Uterus (tissue), 4 donors: Measurements from ENCODE around the gene CYSTM1. TPM values are rescaled to one million over a fixed set of nuclear protein-coding genes. Genes with fewer than 3 reads are reported as not detected.

Experiments
- DNase-seq, 2 donors: peaks; one replicate each; pipeline ENCODE4 v3.0.0-alpha.2; 2019 to 2020
- H3K27ac ChIP-seq, 2 donors: fragments of 200-600 bp; sonication (generic); 1 replicate in 1 of 2; 2 replicates in 1 of 2; pipeline ENCODE4 v1.5.1; 2016 to 2018
- H3K27me3 ChIP-seq, 2 donors: fragments of 200-600 bp; sonication (generic); one replicate each; pipeline ENCODE4 v1.5.1; 2018 to 2019; ENCODE audit warnings: control low read depth in 1 of 2
- H3K36me3 ChIP-seq, 2 donors: fragments of 200-600 bp; sonication (generic); one replicate each; pipeline ENCODE4 v1.5.1; 2019; ENCODE audit warnings: control low read depth in 1 of 2
- H3K4me1 ChIP-seq, 2 donors: fragments of 200-600 bp; sonication (generic); one replicate each; pipeline ENCODE4 v1.5.1; 2018 to 2019; ENCODE audit warnings: control low read depth in 1 of 2
- H3K4me3 ChIP-seq, 2 donors: fragments of 200-600 bp; sonication (generic); 1 replicate in 1 of 2; 2 replicates in 1 of 2; pipeline ENCODE4 v1.5.1; 2018 to 2019; ENCODE audit warnings: mild to moderate bottlenecking in 1 of 2
- H3K9me3 ChIP-seq, 2 donors: fragments of 200-600 bp; sonication (generic); one replicate each; pipeline ENCODE4 v1.5.1; 2019; ENCODE audit warnings: control low read depth in 1 of 2
- POLR2A ChIP-seq, 2 donors: fragments of 450-650 bp; IDR thresholded peaks; one replicate each; pipeline ENCODE4 v1.6.1; 2016; ENCODE audit warnings: antibody characterized with exemption in 2 of 2, mild to moderate bottlenecking in 1 of 2, moderate library complexity in 1 of 2
- intact Hi-C: fragments of 100-400 bp; cut with DNase I; formaldehyde crosslinking; loops from one replicate; pipeline ENCODE4 v1.15.1; 2023; ENCODE audit warnings: low total_unique reads
- total RNA-seq, 4 donors: library from RNA; depleted of rRNA in 3 of 4; stranded (reverse); fragments of >200 nt in 3 of 4; gene quantifications; one replicate each; pipeline versions ENCODE4 v1.1.0 to v1.2.4, GENCODE V29; 2014 to 2023
- TF ChIP-seq, protein P1 (sequence below), 4 experiments: fragments of 200-600 bp in 2 of 4; fragments of 450-650 bp in 2 of 4; sonication (generic) in 2 of 4; IDR thresholded peaks; one replicate each; pipeline ENCODE4 v1.5.1; 2016 to 2019; ENCODE audit warnings: antibody characterized with exemption in 4 of 4, mild to moderate bottlenecking in 2 of 4, moderate library complexity in 1 of 4
- donor health status: DM: yes; HTN: yes; CAD: no.

Gene CYSTM1
- total RNA-seq, 4 donors from 2014 or later = 4.4 to 76.8 (median 45.3) TPM

DNA sequence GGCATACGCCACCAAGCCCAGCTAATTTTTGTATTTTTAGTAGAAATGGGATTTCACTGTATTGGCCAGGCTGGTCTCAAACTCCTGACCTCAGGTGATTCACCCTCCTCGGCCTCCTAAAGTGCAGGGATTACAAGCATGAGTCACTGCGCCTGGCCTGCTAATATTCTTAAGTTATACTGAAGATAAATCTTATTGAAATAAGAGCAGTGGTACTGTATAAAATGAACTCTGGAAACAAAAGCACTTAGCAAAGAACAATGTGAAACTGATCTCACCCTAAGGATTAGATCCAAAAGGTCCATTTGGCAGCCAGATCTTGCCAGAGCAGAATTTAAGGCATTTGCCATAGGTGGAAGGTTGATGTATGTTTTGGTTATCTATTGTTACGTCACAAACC lies 27.1 kb downstream of the CYSTM1 start:
- intact Hi-C loops = no loop called here
- TF ChIP-seq, protein P1, sequence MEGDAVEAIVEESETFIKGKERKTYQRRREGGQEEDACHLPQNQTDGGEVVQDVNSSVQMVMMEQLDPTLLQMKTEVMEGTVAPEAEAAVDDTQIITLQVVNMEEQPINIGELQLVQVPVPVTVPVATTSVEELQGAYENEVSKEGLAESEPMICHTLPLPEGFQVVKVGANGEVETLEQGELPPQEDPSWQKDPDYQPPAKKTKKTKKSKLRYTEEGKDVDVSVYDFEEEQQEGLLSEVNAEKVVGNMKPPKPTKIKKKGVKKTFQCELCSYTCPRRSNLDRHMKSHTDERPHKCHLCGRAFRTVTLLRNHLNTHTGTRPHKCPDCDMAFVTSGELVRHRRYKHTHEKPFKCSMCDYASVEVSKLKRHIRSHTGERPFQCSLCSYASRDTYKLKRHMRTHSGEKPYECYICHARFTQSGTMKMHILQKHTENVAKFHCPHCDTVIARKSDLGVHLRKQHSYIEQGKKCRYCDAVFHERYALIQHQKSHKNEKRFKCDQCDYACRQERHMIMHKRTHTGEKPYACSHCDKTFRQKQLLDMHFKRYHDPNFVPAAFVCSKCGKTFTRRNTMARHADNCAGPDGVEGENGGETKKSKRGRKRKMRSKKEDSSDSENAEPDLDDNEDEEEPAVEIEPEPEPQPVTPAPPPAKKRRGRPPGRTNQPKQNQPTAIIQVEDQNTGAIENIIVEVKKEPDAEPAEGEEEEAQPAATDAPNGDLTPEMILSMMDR (IDR thresholded peaks at IDR 0.05) = no peak
- TF ChIP-seq POLR2A (IDR thresholded peaks at IDR 0.05) = no peak
- no peaks in the 10 kb centered on the region for H3K9me3 ChIP-seq
- no peak overlapping the region for H3K4me3 ChIP-seq
- no peak for DNase-seq
- no peaks in the 10 kb centered on the region for H3K4me1 ChIP-seq
- H3K27me3 ChIP-seq = no peaks in the 10 kb centered on the region
- H3K36me3 ChIP-seq = no peaks in the 10 kb centered on the region
- no peak overlapping the region for H3K27ac ChIP-seq

DNA sequence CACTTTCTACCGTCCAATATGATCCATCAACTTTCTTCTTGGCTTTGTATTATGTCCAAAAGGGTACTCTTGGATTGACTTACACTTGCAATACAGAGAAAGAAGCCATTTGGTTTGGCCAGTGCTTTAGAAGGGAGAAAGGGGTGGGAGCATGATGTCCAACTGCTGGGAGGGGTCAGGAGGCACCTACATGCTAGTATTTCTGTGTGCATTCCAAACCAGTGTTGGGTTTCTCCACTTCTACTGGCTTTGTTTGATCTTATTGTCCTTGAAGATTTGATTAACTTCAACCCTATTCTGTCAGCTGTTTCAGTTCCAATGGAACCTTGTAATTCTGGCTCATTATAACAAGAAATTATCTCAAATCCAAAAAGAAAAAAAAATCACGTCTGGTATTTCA lies 27.6 kb downstream of the CYSTM1 start:
- no peaks in the 10 kb centered on the region for H3K27me3 ChIP-seq
- TF ChIP-seq POLR2A (IDR thresholded peaks at IDR 0.05) = no peak
- TF ChIP-seq, protein P1 (IDR thresholded peaks at IDR 0.05) = no peak
- H3K9me3 ChIP-seq = no peaks in the 10 kb centered on the region
- no peaks in the 10 kb centered on the region for H3K4me1 ChIP-seq
- DNase-seq = no peak
- no peak overlapping the region for H3K27ac ChIP-seq
- no peaks in the 10 kb centered on the region for H3K36me3 ChIP-seq
- H3K4me3 ChIP-seq = no peak overlapping the region
- intact Hi-C loops = no loop called here

DNA sequence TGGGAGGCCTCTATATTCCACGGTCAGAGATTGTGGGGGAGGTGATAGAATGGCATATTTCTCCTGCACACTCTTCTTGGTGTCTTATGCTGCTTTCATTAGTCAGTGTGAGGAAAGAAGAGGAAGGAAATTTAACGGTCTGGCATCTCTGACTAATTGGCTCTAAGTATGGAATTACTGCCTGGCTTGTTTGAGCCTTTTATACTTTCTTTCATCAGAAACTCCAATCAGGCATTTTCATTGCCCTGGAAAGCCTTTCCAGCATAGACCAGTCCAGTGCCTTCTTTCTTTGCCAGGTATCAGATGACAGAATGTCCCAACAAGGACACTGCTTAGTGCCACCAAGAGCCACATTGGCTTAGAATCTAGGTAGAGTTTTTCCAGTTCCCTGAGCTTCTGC lies 30.2 kb downstream of the CYSTM1 start:
- intact Hi-C loops = no loop called here

DNA sequence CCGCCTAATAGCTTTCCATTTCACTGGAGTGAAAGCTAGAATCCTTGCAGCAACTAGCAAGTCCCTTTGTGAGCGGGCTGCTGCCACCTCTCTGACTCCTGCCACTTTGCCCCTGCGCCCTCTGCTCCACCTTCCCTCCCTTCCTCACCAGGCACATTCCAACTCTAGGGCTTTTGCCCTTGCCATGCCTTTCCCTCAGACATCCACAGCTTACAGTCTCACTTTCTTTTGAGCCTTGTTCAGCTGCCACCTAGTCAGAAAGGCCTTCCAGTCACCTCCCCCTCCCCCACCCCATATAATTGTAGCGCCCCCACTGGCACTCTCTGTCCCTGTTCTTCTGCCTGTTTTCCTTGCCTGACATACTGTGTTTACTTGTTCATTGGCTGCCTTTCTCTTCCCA lies 31.0 kb downstream of the CYSTM1 start:
- Histone ChIP-seq H3K4me3 (no peak overlapping the region), H3K9me3 (no peaks in the 10 kb centered on the region), H3K27ac (no peak overlapping the region), H3K36me3 (no peaks in the 10 kb centered on the region), H3K4me1 (no peaks in the 10 kb centered on the region), H3K27me3 (no peaks in the 10 kb centered on the region)
- TF ChIP-seq, protein P1 (IDR thresholded peaks at IDR 0.05) = no peak
- TF ChIP-seq POLR2A (IDR thresholded peaks at IDR 0.05) = no peak
- intact Hi-C loops = no loop called here
- DNase-seq = no peak

More for the DNA sequence above, 30.2 kb downstream of the CYSTM1 start:
- TF ChIP-seq POLR2A (IDR thresholded peaks at IDR 0.05) = no peak
- TF ChIP-seq, protein P1 (IDR thresholded peaks at IDR 0.05) = no peak
- no peak overlapping the region for H3K27ac ChIP-seq
- H3K27me3 ChIP-seq = no peaks in the 10 kb centered on the region
- no peaks in the 10 kb centered on the region for H3K9me3 ChIP-seq
- H3K4me3 ChIP-seq = no peak overlapping the region
- DNase-seq = no peak
- H3K36me3 ChIP-seq = no peaks in the 10 kb centered on the region
- no peaks in the 10 kb centered on the region for H3K4me1 ChIP-seq

DNA sequence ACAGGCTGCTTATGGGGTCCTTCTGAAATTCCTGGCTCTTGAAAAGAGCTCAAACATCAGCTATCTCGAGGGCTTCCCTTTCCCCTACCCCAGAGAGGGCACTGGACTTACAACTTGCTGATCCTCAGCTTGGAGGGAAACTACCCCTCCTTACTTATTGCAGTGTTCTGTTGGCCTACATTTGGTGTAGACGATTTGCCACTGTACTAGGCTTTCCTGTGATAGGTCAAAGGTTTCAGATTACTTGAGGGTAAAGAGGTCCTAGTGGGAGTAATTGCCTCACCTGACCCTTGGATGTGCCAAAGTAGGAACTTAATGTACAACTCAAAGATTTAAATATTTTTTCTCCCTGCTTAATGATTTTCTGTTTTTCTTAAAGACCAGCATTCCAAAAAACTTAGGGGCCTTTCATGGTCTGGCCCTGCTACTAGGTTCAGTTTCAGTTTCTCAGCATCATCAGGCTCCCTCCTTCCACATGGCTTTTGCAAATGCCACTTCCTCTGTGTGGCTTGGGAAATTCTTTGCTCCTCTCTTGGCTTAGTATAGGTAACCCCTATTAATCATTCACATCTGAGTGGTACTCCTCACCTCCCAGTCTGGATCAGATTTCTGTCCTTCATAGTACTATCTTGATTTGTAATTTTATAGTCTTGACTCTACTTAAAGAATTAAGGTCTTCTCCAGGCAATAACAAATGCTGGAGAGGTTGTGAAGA lies 32.4 kb downstream of the CYSTM1 start:
- no peaks in the 10 kb centered on the region for H3K9me3 ChIP-seq
- DNase-seq = no peak
- no peaks in the 10 kb centered on the region for H3K27me3 ChIP-seq
- H3K36me3 ChIP-seq = no peaks in the 10 kb centered on the region
- H3K27ac ChIP-seq = no peak overlapping the region
- intact Hi-C loops = no loop called here
- TF ChIP-seq, protein P1 (IDR thresholded peaks at IDR 0.05) = no peak
- TF ChIP-seq POLR2A (IDR thresholded peaks at IDR 0.05) = no peak
- H3K4me1 ChIP-seq = no peaks in the 10 kb centered on the region
- H3K4me3 ChIP-seq = no peak overlapping the region
